Neural cell (in vitro differentiated cells): ENCODE measurements around the gene BTBD9. TPM values are rescaled to one million over a fixed set of nuclear protein-coding genes. Genes with fewer than 3 reads are reported as not detected.

Experiments
- H2AFZ ChIP-seq: fragments of 200-600, 300-800 bp; sonication (generic), shearing (Covaris generic); 2 replicates; pipeline ENCODE4 v1.6.0; 2014; ENCODE audit warnings: low read depth, mild to moderate bottlenecking, antibody characterized with exemption, low read length, moderate library complexity
- H3F3A ChIP-seq: fragments of 200-600 bp; shearing (Covaris generic); 2 replicates; pipeline ENCODE4 v1.6.1; 2016; ENCODE audit warnings: mild to moderate bottlenecking, moderate library complexity, mixed read lengths, antibody characterized with exemption, low read length; ENCODE audit not compliant: insufficient read depth, poor library complexity, severe bottlenecking
- H3K27ac ChIP-seq: fragments of 200-600, 300-800 bp; sonication (generic), shearing (Covaris generic); 2 replicates; pipeline ENCODE4 v1.5.1; 2014; ENCODE audit warnings: mild to moderate bottlenecking, low read length, moderate library complexity
- H3K27me3 ChIP-seq: fragments of 300-800, 200-600 bp; sonication (generic), shearing (Covaris generic); 2 replicates; pipeline ENCODE4 v1.6.0; 2014; ENCODE audit warnings: mild to moderate bottlenecking, low read depth, low read length, moderate library complexity; ENCODE audit not compliant: insufficient read depth
- H3K36me3 ChIP-seq: fragments of 300-800, 200-600 bp; sonication (generic), shearing (Covaris generic); 2 replicates; pipeline ENCODE4 v1.5.1; 2014; ENCODE audit warnings: mild to moderate bottlenecking, antibody characterized with exemption, low read length, moderate library complexity; ENCODE audit not compliant: insufficient read depth
- H3K4me2 ChIP-seq: fragments of 300-800, 200-600 bp; sonication (generic), shearing (Covaris generic); 2 replicates; pipeline ENCODE4 v1.6.0; 2014; ENCODE audit warnings: mild to moderate bottlenecking, low read length
- H3K4me3 ChIP-seq: fragments of 300-800, 200-600 bp; sonication (generic), shearing (Covaris generic); 2 replicates; pipeline ENCODE4 v1.5.1; 2014; ENCODE audit warnings: mild to moderate bottlenecking, low read length, moderate library complexity
- H3K79me2 ChIP-seq: fragments of 200-600 bp; shearing (Covaris generic); replicated peaks from 2 replicates; pipeline ENCODE4 v1.6.0; 2014; ENCODE audit warnings: mild to moderate bottlenecking, low read length, moderate library complexity; ENCODE audit not compliant: insufficient read depth
- H3K9ac ChIP-seq: fragments of 300-800, 200-600 bp; sonication (generic), shearing (Covaris generic); 2 replicates; pipeline ENCODE4 v1.6.1; 2016; ENCODE audit warnings: mild to moderate bottlenecking, low read length, mixed read lengths
- H3K9me2 ChIP-seq: fragments of 200-600 bp; shearing (Covaris generic); 2 replicates; pipeline ENCODE4 v1.6.1; 2016; ENCODE audit warnings: mild to moderate bottlenecking, low read length, mixed read lengths; ENCODE audit not compliant: insufficient read depth
- H3K9me3 ChIP-seq: fragments of 200-600, 300-800 bp; sonication (generic), shearing (Covaris generic); 2 replicates; pipeline ENCODE4 v1.6.1; 2016; ENCODE audit warnings: mild to moderate bottlenecking, mixed run types, low read length, moderate library complexity, mixed read lengths
- H4K20me1 ChIP-seq: fragments of 200-600 bp; shearing (Covaris generic); 2 replicates; pipeline ENCODE4 v1.6.1; 2016; ENCODE audit warnings: mild to moderate bottlenecking, mixed run types; ENCODE audit not compliant: insufficient read depth
- EP300 ChIP-seq: fragments of 450-650 bp; conservative IDR thresholded peaks from 2 replicates; pipeline ENCODE4 v1.6.1; 2014; ENCODE audit warnings: antibody characterized with exemption, mild to moderate bottlenecking, moderate library complexity; ENCODE audit not compliant: poor library complexity, severe bottlenecking
- EZH2 ChIP-seq: fragments of 200-600, 300-800 bp; shearing (Covaris generic), sonication (generic); IDR thresholded peaks from 2 replicates; pipeline ENCODE4 v1.6.1; 2014; ENCODE audit warnings: antibody characterized with exemption, low read length, borderline replicate concordance, mild to moderate bottlenecking; ENCODE audit not compliant: insufficient read depth, poor library complexity, severe bottlenecking
- MXI1 ChIP-seq: fragments of 450-650 bp; conservative IDR thresholded peaks from 2 replicates; pipeline ENCODE4 v1.6.1; 2014; ENCODE audit warnings: antibody characterized with exemption, mild to moderate bottlenecking; ENCODE audit not compliant: poor library complexity, severe bottlenecking
- POLR2AphosphoS5 ChIP-seq: IDR thresholded peaks from 2 replicates; pipeline ENCODE4 v1.6.1; 2012
- RAD21 ChIP-seq: fragments of 450-650 bp; conservative IDR thresholded peaks from 2 replicates; pipeline ENCODE4 v1.6.1; 2014; ENCODE audit warnings: antibody characterized with exemption, mild to moderate bottlenecking, moderate library complexity
- SMC3 ChIP-seq: fragments of 450-650 bp; conservative IDR thresholded peaks from 2 replicates; pipeline ENCODE4 v1.6.1; 2014; ENCODE audit warnings: antibody characterized with exemption, mild to moderate bottlenecking, moderate library complexity; ENCODE audit not compliant: poor library complexity
- TAF1 ChIP-seq: IDR thresholded peaks from 2 replicates; pipeline ENCODE4 v1.6.1; 2012; ENCODE audit warnings: low read depth
- polyA plus RNA-seq: library from polyadenylated mRNA; depleted of rRNA; stranded (reverse); fragments of >200 nt; gene quantifications from 2 replicates; pipeline ENCODE4 v1.2.3, GENCODE V29; 2014
- TF ChIP-seq, protein P1 (sequence below): IDR thresholded peaks from 2 replicates; pipeline ENCODE4 v1.6.1; 2012; ENCODE audit warnings: borderline replicate concordance
- TF ChIP-seq, protein P2 (sequence below): fragments of 450-650 bp; IDR thresholded peaks from 2 replicates; pipeline ENCODE4 v1.5.1; 2014; ENCODE audit warnings: antibody characterized with exemption, mild to moderate bottlenecking, moderate library complexity; ENCODE audit not compliant: poor library complexity, severe bottlenecking

The BTBD9 gene
- polyA plus RNA-seq, 1 donor from 2014 or later: 6.2 TPM

DNA sequence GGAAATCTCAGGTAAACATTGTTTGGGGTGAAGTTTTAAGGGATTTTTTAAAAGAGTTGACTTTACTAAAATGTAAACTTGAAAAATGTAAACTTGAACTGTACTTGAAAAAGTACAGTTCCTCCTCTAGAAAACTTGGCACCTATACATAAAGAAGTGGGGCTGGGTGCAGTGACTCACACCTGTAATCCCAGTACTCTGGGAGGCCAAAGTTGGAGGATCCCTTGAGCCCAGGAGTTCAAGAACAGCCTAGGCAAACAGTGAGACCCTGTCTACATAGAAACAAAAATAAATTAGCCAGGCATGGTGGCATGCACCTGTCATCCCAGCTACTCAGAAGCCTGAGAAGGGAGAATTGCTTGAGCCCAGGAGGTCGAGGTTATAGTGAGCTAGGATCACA is 7.2 kb downstream of the BTBD9 start:
- Histone ChIP-seq H3K36me3 (no peaks in the 10 kb centered on the region), H2AFZ (no peak overlapping the region), H4K20me1 (no peaks in the 10 kb centered on the region)

GRCh38 chr6:38631186-38631783 is 8.4 kb downstream of the BTBD9 start:
- no peaks in the 10 kb centered on the region for H3K9me3 ChIP-seq
- no peak overlapping the region for H3K9ac ChIP-seq
- no peaks in the 10 kb centered on the region for H4K20me1 ChIP-seq
- H3K9me2 ChIP-seq: no peaks in the 10 kb centered on the region
- H2AFZ ChIP-seq: no peak overlapping the region
- TF ChIP-seq EZH2: no peak
- no peak for TF ChIP-seq SMC3
- TF ChIP-seq, protein P1, sequence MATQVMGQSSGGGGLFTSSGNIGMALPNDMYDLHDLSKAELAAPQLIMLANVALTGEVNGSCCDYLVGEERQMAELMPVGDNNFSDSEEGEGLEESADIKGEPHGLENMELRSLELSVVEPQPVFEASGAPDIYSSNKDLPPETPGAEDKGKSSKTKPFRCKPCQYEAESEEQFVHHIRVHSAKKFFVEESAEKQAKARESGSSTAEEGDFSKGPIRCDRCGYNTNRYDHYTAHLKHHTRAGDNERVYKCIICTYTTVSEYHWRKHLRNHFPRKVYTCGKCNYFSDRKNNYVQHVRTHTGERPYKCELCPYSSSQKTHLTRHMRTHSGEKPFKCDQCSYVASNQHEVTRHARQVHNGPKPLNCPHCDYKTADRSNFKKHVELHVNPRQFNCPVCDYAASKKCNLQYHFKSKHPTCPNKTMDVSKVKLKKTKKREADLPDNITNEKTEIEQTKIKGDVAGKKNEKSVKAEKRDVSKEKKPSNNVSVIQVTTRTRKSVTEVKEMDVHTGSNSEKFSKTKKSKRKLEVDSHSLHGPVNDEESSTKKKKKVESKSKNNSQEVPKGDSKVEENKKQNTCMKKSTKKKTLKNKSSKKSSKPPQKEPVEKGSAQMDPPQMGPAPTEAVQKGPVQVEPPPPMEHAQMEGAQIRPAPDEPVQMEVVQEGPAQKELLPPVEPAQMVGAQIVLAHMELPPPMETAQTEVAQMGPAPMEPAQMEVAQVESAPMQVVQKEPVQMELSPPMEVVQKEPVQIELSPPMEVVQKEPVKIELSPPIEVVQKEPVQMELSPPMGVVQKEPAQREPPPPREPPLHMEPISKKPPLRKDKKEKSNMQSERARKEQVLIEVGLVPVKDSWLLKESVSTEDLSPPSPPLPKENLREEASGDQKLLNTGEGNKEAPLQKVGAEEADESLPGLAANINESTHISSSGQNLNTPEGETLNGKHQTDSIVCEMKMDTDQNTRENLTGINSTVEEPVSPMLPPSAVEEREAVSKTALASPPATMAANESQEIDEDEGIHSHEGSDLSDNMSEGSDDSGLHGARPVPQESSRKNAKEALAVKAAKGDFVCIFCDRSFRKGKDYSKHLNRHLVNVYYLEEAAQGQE: no peak
- TF ChIP-seq POLR2AphosphoS5: no peak
- no peak for TF ChIP-seq MXI1
- TF ChIP-seq TAF1: no peak
- no peak for TF ChIP-seq EP300
- TF ChIP-seq, protein P2, sequence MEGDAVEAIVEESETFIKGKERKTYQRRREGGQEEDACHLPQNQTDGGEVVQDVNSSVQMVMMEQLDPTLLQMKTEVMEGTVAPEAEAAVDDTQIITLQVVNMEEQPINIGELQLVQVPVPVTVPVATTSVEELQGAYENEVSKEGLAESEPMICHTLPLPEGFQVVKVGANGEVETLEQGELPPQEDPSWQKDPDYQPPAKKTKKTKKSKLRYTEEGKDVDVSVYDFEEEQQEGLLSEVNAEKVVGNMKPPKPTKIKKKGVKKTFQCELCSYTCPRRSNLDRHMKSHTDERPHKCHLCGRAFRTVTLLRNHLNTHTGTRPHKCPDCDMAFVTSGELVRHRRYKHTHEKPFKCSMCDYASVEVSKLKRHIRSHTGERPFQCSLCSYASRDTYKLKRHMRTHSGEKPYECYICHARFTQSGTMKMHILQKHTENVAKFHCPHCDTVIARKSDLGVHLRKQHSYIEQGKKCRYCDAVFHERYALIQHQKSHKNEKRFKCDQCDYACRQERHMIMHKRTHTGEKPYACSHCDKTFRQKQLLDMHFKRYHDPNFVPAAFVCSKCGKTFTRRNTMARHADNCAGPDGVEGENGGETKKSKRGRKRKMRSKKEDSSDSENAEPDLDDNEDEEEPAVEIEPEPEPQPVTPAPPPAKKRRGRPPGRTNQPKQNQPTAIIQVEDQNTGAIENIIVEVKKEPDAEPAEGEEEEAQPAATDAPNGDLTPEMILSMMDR: no peak
- H3F3A ChIP-seq: no peaks in the 10 kb centered on the region
- no peaks in the 10 kb centered on the region for H3K36me3 ChIP-seq
- H3K27ac ChIP-seq: no peak overlapping the region
- no peak overlapping the region for H3K4me3 ChIP-seq
- H3K4me2 ChIP-seq: no peak overlapping the region
- no peaks in the 10 kb centered on the region for H3K27me3 ChIP-seq
- peaks cover 13% of the 10 kb centered on the region for H3K79me2 ChIP-seq

More for the DNA sequence above, 7.2 kb downstream of the BTBD9 start:
- Histone ChIP-seq H3K9ac (no peak overlapping the region), H3K27ac (no peak overlapping the region), H3K9me2 (no peaks in the 10 kb centered on the region), H3K9me3 (no peaks in the 10 kb centered on the region), H3K27me3 (no peaks in the 10 kb centered on the region), H3K79me2 (peaks cover 25% of the 10 kb centered on the region), H3F3A (no peaks in the 10 kb centered on the region), H3K4me2 (no peak overlapping the region), H3K4me3 (no peak overlapping the region)
- TF ChIP-seq, protein P2: no peak
- TF ChIP-seq POLR2AphosphoS5 (no peak), EP300 (no peak), RAD21 (no peak), SMC3 (no peak), EZH2 (no peak), MXI1 (no peak), TAF1 (no peak)
- TF ChIP-seq, protein P1: no peak
